Calu3 (cell line): ENCODE data around the gene ARHGAP21. TPM values are rescaled to one million over a fixed set of nuclear protein-coding genes. Genes with fewer than 3 reads are reported as not detected.
"Not testable (repeated sequence)": the region's sequence is repeated elsewhere in the genome, so short reads cannot be mapped to it uniquely, and the experiment has no call there.

Experiments
- BruUV-seq: library from RNA; stranded (reverse); fragments of 400-500 nt; replicated peaks from 2 replicates; lab custom pipeline; 2021; lab: Mats Ljungman, UMichigan
- CTCF ChIA-PET: fragments of 300-600 bp; sonication (Branson Sonifier 250); formaldehyde crosslinking; loops from one replicate; lab custom pipeline; 2022; ENCODE audit warnings: antibody characterized with exemption; lab: Charles Lee
- DNase-seq: peaks from one replicate; pipeline ENCODE4 v3.0.0; 2022
- H3K27ac Mint-ChIP-seq: one replicate; pipeline ENCODE4 v1.8.0; 2022; ENCODE audit warnings: mixed read lengths; ENCODE audit not compliant: unreplicated experiment
- H3K27me3 Mint-ChIP-seq: one replicate; pipeline ENCODE4 v1.8.0; 2022; ENCODE audit warnings: mixed read lengths; ENCODE audit not compliant: unreplicated experiment
- H3K36me3 Mint-ChIP-seq: one replicate; pipeline ENCODE4 v1.8.0; 2022; ENCODE audit warnings: mild to moderate bottlenecking, moderate library complexity, mixed read lengths; ENCODE audit not compliant: insufficient read depth, unreplicated experiment
- H3K4me1 Mint-ChIP-seq: one replicate; pipeline ENCODE4 v1.8.0; 2022; ENCODE audit warnings: mild to moderate bottlenecking, low read depth, mixed read lengths; ENCODE audit not compliant: unreplicated experiment
- H3K4me3 Mint-ChIP-seq: one replicate; pipeline ENCODE4 v1.8.0; 2022; ENCODE audit warnings: mild to moderate bottlenecking, low read depth, moderate library complexity, mixed read lengths; ENCODE audit not compliant: unreplicated experiment
- H3K9me3 Mint-ChIP-seq: one replicate; pipeline ENCODE4 v1.8.0; 2022; ENCODE audit warnings: low read depth, mixed read lengths; ENCODE audit not compliant: unreplicated experiment
- CTCF ChIP-seq: fragments of 200-600 bp; IDR thresholded peaks from one replicate; pipeline ENCODE4 v1.8.0; 2022; ENCODE audit warnings: antibody characterized with exemption; ENCODE audit not compliant: unreplicated experiment
- intact Hi-C: fragments of 100-400 bp; cut with micrococcal nuclease; formaldehyde crosslinking; loops from one replicate; pipeline ENCODE4 v1.10.0; 2022; ENCODE audit not compliant: unreplicated experiment
- total RNA-seq: library from RNA; stranded (reverse); gene quantifications from 2 replicates; pipeline ENCODE4 v1.2.3, GENCODE V29; 2022

ARHGAP21 gene
- total RNA-seq, 1 experiment from 2014 or later = 67.5 TPM

GRCh38 chr10:24668247-24668646 lies 55.4 kb downstream of the ARHGAP21 start:
- Mint-ChIP-seq H3K27ac (no peak overlapping the region), H3K4me3 (no peak overlapping the region), H3K36me3 (no peaks in the 10 kb centered on the region), H3K27me3 (no peaks in the 10 kb centered on the region), H3K9me3 (no peaks in the 10 kb centered on the region), H3K4me1 (peaks cover 12% of the 10 kb centered on the region)
- no TSS peak for BruUV-seq
- intact Hi-C loops = no loop called here
- no peak for TF ChIP-seq CTCF
- CTCF ChIA-PET = no interaction called here
- DNase-seq = no peak

- Mint-ChIP-seq H3K27ac (no peak overlapping the region), H3K9me3 (no peaks in the 10 kb centered on the region), H3K4me3 (no peak overlapping the region), H3K4me1 (no peaks in the 10 kb centered on the region), H3K27me3 (no peaks in the 10 kb centered on the region), H3K36me3 (no peaks in the 10 kb centered on the region)
- CTCF ChIA-PET = no interaction called here
- TF ChIP-seq CTCF = no peak
- BruUV-seq = no TSS peak
- intact Hi-C loops = no loop called here
- DNase-seq = no peak
Measured at GRCh38 chr10:24664991-24665390, 58.7 kb downstream of the ARHGAP21 start.

- Mint-ChIP-seq H3K9me3 (no peaks in the 10 kb centered on the region), H3K27me3 (no peaks in the 10 kb centered on the region), H3K4me3 (no peak overlapping the region), H3K4me1 (no peaks in the 10 kb centered on the region), H3K27ac (no peak overlapping the region), H3K36me3 (no peaks in the 10 kb centered on the region)
- CTCF ChIA-PET = no interaction called here
- BruUV-seq = no TSS peak
- DNase-seq = no peak
- no peak for TF ChIP-seq CTCF
- intact Hi-C loops = no loop called here
Measured at GRCh38 chr10:24661376-24661775, 62.3 kb downstream of the ARHGAP21 start.

- H3K4me3 Mint-ChIP-seq, BruUV-seq, intact Hi-C loops, DNase-seq, H3K36me3 Mint-ChIP-seq, H3K27ac Mint-ChIP-seq, CTCF ChIA-PET, H3K4me1 Mint-ChIP-seq, H3K9me3 Mint-ChIP-seq, H3K27me3 Mint-ChIP-seq: not testable (repeated sequence)
Measured at GRCh38 chr10:24658319-24658718, 65.4 kb downstream of the ARHGAP21 start.

- H3K27me3 Mint-ChIP-seq, DNase-seq, H3K27ac Mint-ChIP-seq, CTCF ChIA-PET, H3K36me3 Mint-ChIP-seq, H3K9me3 Mint-ChIP-seq, intact Hi-C loops, H3K4me1 Mint-ChIP-seq, BruUV-seq, H3K4me3 Mint-ChIP-seq: not testable (repeated sequence)
Measured at GRCh38 chr10:24656326-24656725, 67.4 kb downstream of the ARHGAP21 start.
